Keratinocyte (primary cell): Measurements from ENCODE around the gene CHRDL2. TPM values are rescaled to one million over a fixed set of nuclear protein-coding genes. Genes with fewer than 3 reads are reported as not detected.

ENCODE experiments used
- DNase-seq: peaks from one replicate; pipeline ENCODE4 v3.0.0-alpha.2; 2011; ENCODE audit warnings: low read depth, missing footprints, low spot score
- FAIRE-seq: peaks from 2 replicates; lab custom pipeline; 2011; peaks lifted over from hg19 to GRCh38; lab: Jason Lieb, UNC
- H2AFZ ChIP-seq: 2 replicates; pipeline ENCODE4 v1.6.0; 2012; ENCODE audit warnings: low read length, control low read depth, inconsistent platforms; ENCODE audit not compliant: control insufficient read depth
- H3K27ac ChIP-seq: 2 replicates; pipeline ENCODE4 v1.5.1; 2011; ENCODE audit warnings: low read length; ENCODE audit not compliant: control insufficient read depth, insufficient read depth
- H3K27me3 ChIP-seq: 3 replicates; pipeline ENCODE4 v1.6.0; 2011; ENCODE audit warnings: low read length; ENCODE audit not compliant: control insufficient read depth, insufficient read depth; ENCODE audit errors: extremely low read depth
- H3K36me3 ChIP-seq, 2 experiments: 2 replicates in 1 of 2; 3 replicates in 1 of 2; pipeline ENCODE4 v1.5.1; 2011; ENCODE audit warnings: low read length in 2 of 2, mild to moderate bottlenecking in 1 of 2; ENCODE audit not compliant: control insufficient read depth in 2 of 2, insufficient read depth in 2 of 2; ENCODE audit errors: extremely low read depth in 1 of 2
- H3K4me1 ChIP-seq: 3 replicates; pipeline ENCODE4 v1.5.1; 2011; ENCODE audit warnings: low read length; ENCODE audit not compliant: control insufficient read depth, insufficient read depth; ENCODE audit errors: extremely low read depth
- H3K4me2 ChIP-seq: 3 replicates; pipeline ENCODE4 v1.6.0; 2011; ENCODE audit warnings: low read depth, low read length; ENCODE audit not compliant: control insufficient read depth, insufficient read depth; ENCODE audit errors: extremely low read depth
- H3K4me3 ChIP-seq, 3 experiments: fragments of 200-600 bp in 1 of 3; sonication (generic) in 1 of 3; 2 replicates in 2 of 3; 3 replicates in 1 of 3; pipeline ENCODE4 v1.5.1; 2011 to 2016; ENCODE audit warnings: low read length in 3 of 3, mild to moderate bottlenecking in 3 of 3, control low read depth in 2 of 3, inconsistent platforms in 1 of 3, low read depth in 1 of 3, mixed read lengths in 1 of 3, mixed run types in 1 of 3, moderate library complexity in 1 of 3; ENCODE audit not compliant: control insufficient read depth in 2 of 3, insufficient read depth in 2 of 3; ENCODE audit errors: extremely low read depth in 1 of 3
- H3K79me2 ChIP-seq: 2 replicates; pipeline ENCODE4 v1.6.0; 2012; ENCODE audit warnings: low read length; ENCODE audit not compliant: control insufficient read depth, insufficient read depth
- H3K9ac ChIP-seq: 3 replicates; pipeline ENCODE4 v1.6.0; 2011; ENCODE audit warnings: low read length; ENCODE audit not compliant: control insufficient read depth, insufficient read depth; ENCODE audit errors: extremely low read depth
- H3K9me1 ChIP-seq: 3 replicates; pipeline ENCODE4 v1.6.0; 2011; ENCODE audit warnings: low read length; ENCODE audit not compliant: control insufficient read depth, insufficient read depth; ENCODE audit errors: extremely low read depth
- H3K9me3 ChIP-seq: 2 replicates; pipeline ENCODE4 v1.5.1; 2012; ENCODE audit warnings: low read depth, low read length; ENCODE audit not compliant: control insufficient read depth
- H4K20me1 ChIP-seq: 3 replicates; pipeline ENCODE4 v1.6.0; 2011; ENCODE audit warnings: low read length; ENCODE audit not compliant: control insufficient read depth, insufficient read depth; ENCODE audit errors: extremely low read depth
- EZH2 ChIP-seq: IDR thresholded peaks from one replicate; pipeline ENCODE4 v1.6.1; 2012; ENCODE audit warnings: inconsistent platforms, mild to moderate bottlenecking, low read length, moderate library complexity
- dilution Hi-C: fragments of 300-500 bp; cut with MboI; formaldehyde crosslinking; loops from one replicate; pipeline ENCODE4 v1.7.0; 2020; ENCODE audit warnings: low sequenced_read_pairs; ENCODE audit not compliant: extremely low pct_ligation_motif_present
- polyA plus RNA-seq, 5 experiments: library from polyadenylated mRNA; depleted of rRNA in 3 of 5; stranded (reverse) in 3 of 5; stranded (forward) in 1 of 5; unstranded in 1 of 5; fragments of >200 nt; gene quantifications; 1 replicate in 1 of 5; 2 replicates in 3 of 5; 3 replicates in 1 of 5; pipeline versions ENCODE4 v1.2.1 to v1.2.3, GENCODE V29; 2011 to 2012; ENCODE audit warnings: missing spikeins in 2 of 5, low read depth in 1 of 5, low replicate concordance in 1 of 5
- TF ChIP-seq, protein P1 (sequence below), 3 experiments: IDR thresholded peaks in 1 of 3; conservative IDR thresholded peaks in 1 of 3; optimal IDR thresholded peaks in 1 of 3; 2 replicates in 2 of 3; 3 replicates in 1 of 3; pipeline versions ENCODE3 to v1.5.1; 2011; ENCODE audit warnings: low read length in 3 of 3, mild to moderate bottlenecking in 3 of 3, moderate library complexity in 2 of 3, control low read depth in 1 of 3, inconsistent platforms in 1 of 3; ENCODE audit not compliant: insufficient read depth in 2 of 3; ENCODE audit errors: extremely low read depth in 1 of 3

Gene CHRDL2
- polyA plus RNA-seq, 1 donor (not counting 4 experiments of a cell fraction or from before 2014, with no cell fraction given) = not detected

DNA sequence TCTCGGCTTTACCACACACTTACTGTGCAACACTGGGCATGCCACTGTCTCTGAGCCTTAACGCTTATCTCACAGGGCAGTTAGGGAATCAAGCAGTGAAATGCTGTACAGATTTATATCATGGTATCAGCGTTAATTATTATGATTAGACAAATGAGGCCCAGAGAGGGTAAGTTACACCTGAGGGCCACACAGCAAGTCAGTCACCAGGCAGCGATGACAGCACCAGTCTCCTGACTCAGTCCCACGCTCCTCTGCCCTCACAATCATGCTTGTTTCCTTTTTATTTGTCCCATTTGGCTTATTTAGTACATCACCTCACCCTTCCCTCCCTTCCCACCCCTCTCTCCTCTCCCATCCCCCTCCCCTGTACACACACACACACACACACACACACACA, 12.2 kb downstream of the CHRDL2 start:
- Histone ChIP-seq H3K4me2 (no peak overlapping the region), H3K36me3 (no peaks in the 10 kb centered on the region), H3K4me3 (no peak overlapping the region), H4K20me1 (no peaks in the 10 kb centered on the region), H3K9me1 (no peaks in the 10 kb centered on the region), H3K9ac (no peak overlapping the region), H3K79me2 (no peaks in the 10 kb centered on the region), H3K27me3 (peaks cover 8% of the 10 kb centered on the region), H3K9me3 (no peaks in the 10 kb centered on the region), H3K27ac (no peak overlapping the region), H3K4me1 (no peaks in the 10 kb centered on the region), H2AFZ (no peak overlapping the region)
- no peak for DNase-seq
- FAIRE-seq = no peak
- no peak for TF ChIP-seq EZH2
- TF ChIP-seq, protein P1, sequence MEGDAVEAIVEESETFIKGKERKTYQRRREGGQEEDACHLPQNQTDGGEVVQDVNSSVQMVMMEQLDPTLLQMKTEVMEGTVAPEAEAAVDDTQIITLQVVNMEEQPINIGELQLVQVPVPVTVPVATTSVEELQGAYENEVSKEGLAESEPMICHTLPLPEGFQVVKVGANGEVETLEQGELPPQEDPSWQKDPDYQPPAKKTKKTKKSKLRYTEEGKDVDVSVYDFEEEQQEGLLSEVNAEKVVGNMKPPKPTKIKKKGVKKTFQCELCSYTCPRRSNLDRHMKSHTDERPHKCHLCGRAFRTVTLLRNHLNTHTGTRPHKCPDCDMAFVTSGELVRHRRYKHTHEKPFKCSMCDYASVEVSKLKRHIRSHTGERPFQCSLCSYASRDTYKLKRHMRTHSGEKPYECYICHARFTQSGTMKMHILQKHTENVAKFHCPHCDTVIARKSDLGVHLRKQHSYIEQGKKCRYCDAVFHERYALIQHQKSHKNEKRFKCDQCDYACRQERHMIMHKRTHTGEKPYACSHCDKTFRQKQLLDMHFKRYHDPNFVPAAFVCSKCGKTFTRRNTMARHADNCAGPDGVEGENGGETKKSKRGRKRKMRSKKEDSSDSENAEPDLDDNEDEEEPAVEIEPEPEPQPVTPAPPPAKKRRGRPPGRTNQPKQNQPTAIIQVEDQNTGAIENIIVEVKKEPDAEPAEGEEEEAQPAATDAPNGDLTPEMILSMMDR (optimal IDR thresholded peaks at IDR 0.05 in 1 of 3, IDR thresholded peaks at IDR 0.05 in 1 of 3, conservative IDR thresholded peaks at IDR 0.05 in 1 of 3; ENCODE audit: extremely low read depth in 1 of 3, insufficient read depth in 2 of 3, low read length in 3 of 3) = no peak
- dilution Hi-C loops = no loop called here

DNA sequence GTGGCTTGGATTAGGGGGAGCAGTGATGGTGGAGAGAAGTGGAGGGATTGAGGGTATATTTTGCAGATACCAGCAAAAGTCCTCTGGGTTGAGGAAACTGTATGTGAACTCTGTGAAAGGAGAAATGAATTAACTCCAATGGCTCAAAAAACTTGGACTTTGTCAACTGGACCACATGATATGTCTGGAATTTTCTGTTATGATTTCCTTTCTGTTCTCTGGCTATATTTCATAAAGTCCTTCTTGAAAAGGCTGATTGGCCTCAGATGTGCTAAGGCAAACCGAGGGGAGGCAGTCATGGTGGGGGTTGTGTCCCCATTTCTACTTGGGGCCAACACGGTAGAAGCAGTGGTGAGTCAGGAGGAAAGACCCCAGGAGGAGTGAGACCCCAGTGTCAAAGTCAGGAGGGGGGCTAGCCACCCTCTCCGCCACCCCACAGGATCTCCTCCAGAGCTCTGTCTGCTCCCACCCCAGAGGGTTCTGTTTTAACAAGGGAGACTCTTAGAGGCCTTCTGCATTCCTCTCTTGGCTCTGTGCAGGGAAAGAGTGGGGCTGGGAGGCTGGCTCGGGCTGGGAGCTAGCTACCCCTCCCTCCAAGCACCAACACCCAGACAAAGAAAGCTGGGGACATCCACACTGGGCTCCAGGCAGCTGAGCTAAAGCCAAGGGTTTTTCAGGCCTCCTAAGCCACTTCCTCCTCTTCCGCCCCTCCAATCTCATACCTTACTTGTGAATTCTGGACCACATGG, 13.8 kb downstream of the CHRDL2 start:
- TF ChIP-seq, protein P1 (optimal IDR thresholded peaks at IDR 0.05 in 1 of 3, IDR thresholded peaks at IDR 0.05 in 1 of 3, conservative IDR thresholded peaks at IDR 0.05 in 1 of 3; ENCODE audit: extremely low read depth in 1 of 3, insufficient read depth in 2 of 3, low read length in 3 of 3) = no peak
- TF ChIP-seq EZH2 = no peak
- no peak for DNase-seq
- Histone ChIP-seq H4K20me1 (no peaks in the 10 kb centered on the region), H3K27me3 (peaks cover 13% of the 10 kb centered on the region), H3K9me1 (no peaks in the 10 kb centered on the region), H2AFZ (no peak overlapping the region), H3K36me3 (no peaks in the 10 kb centered on the region), H3K9me3 (no peaks in the 10 kb centered on the region), H3K79me2 (no peaks in the 10 kb centered on the region), H3K27ac (no peak overlapping the region), H3K4me2 (no peak overlapping the region), H3K9ac (no peak overlapping the region), H3K4me1 (no peaks in the 10 kb centered on the region), H3K4me3 (no peak overlapping the region)
- FAIRE-seq = no peak
- dilution Hi-C loops = no loop called here
